Fibroblast of the aortic adventitia (primary cell): ENCODE results near the gene PRKD1. TPM values are rescaled to one million over a fixed set of nuclear protein-coding genes. Genes with fewer than 3 reads are reported as not detected.

Experiments
- DNase-seq: peaks from one replicate; pipeline ENCODE4 v3.0.0-alpha.2; 2010; ENCODE audit warnings: low read depth
- H3K4me3 ChIP-seq: 2 replicates; pipeline ENCODE4 v1.5.1; 2011; ENCODE audit warnings: low read depth, mild to moderate bottlenecking, control low read depth, low read length, moderate library complexity
- total RNA-seq: library from RNA; depleted of rRNA; stranded (reverse); fragments of >200 nt; gene quantifications from 2 replicates; pipeline ENCODE4 v1.2.3, GENCODE V29; 2012; ENCODE audit warnings: low replicate concordance
- TF ChIP-seq, protein P1 (sequence below): IDR thresholded peaks from 2 replicates; pipeline ENCODE4 v1.5.1; 2011; ENCODE audit warnings: mild to moderate bottlenecking, low read length, control low read depth, inconsistent platforms; ENCODE audit not compliant: insufficient read depth

The PRKD1 gene
- total RNA-seq, 1 donor, result 11.5 TPM

DNA sequence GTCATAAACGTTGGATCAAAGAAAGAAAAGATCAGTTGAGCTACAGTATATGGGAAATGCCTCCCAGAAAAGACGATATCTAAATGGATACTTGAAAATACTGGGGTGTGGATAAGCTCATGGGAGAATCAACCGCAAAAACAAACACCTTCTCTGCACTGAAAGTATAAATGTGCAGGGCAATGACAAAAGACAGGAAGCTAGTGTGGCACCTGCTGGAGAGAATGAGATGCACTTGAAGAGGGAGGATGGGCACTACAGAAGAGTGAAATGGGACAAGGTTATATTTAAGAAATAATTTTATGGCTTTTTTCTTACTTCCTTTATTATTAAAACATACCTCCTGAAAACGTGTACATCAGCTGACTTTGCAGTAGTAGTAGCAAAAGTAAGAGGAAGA, 153.7 kb downstream of the PRKD1 start:
- TF ChIP-seq, protein P1, sequence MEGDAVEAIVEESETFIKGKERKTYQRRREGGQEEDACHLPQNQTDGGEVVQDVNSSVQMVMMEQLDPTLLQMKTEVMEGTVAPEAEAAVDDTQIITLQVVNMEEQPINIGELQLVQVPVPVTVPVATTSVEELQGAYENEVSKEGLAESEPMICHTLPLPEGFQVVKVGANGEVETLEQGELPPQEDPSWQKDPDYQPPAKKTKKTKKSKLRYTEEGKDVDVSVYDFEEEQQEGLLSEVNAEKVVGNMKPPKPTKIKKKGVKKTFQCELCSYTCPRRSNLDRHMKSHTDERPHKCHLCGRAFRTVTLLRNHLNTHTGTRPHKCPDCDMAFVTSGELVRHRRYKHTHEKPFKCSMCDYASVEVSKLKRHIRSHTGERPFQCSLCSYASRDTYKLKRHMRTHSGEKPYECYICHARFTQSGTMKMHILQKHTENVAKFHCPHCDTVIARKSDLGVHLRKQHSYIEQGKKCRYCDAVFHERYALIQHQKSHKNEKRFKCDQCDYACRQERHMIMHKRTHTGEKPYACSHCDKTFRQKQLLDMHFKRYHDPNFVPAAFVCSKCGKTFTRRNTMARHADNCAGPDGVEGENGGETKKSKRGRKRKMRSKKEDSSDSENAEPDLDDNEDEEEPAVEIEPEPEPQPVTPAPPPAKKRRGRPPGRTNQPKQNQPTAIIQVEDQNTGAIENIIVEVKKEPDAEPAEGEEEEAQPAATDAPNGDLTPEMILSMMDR, result no peak
- DNase-seq, result no peak
- no peak overlapping the region for H3K4me3 ChIP-seq

DNA sequence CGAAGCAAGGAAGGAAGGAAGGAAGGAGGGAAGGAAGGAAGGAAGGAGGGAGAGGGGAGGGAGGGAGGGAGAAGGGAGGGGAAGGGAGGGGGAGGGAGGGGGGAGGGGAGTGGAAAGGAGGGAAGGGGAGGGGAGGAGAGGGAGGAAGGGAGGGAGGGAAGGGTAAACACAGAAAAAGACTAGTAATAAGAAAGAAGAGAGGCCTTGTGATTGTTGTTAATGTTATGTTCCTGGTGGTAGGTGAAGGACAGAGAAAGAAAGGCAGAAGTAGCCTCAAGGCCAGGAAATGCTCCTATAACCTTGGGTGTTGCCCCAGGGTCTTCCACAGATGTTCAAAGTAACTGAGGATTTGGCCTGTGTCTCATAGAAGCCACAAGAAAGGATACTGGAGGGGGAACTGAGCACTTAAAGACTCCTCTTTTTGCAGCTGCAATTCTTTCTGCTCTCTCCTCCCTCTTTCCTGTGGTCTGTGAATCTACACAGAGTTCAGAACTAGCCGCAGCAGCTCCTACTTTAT, 164.2 kb downstream of the PRKD1 start:
- no peak for DNase-seq
- no peak overlapping the region for H3K4me3 ChIP-seq
- TF ChIP-seq, protein P1, result no peak

DNA sequence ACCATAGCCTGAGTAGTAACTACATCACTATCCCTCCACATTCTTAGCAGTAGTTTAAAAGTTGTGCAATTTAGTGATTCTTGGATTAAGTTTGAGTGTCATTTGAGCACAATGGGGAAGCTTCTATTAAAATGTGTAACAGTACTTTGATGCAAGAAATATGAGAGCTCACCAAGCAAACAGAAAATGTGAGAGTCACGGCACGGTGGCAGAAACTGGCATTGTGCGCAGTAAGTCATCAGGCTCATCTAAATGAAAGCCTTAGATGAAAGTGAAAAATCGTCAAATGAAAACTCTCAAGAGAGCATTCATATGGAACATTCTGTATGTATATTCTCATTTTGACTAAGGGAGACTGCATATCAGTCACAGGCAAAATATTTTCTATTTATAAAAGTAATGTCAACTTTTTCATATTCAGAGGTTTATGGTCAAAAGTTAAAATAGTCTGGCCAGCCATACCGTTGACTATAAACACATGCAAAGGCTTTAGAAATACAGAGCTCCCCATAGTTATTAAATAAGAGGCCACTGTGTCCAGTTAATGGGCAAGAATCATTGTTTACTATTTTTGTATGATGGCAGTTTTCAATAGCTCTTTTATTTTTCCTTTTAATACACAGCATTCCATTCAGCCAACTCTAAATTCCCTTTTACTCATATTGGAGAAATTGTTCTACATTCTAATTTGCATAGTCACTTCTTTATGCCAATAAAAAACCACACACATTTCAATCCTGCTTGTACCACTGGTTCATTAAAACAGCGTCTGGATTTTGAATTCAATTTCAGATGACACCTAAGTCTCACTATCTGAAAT, 167.9 kb downstream of the PRKD1 start:
- TF ChIP-seq, protein P1, result no peak
- no peak overlapping the region for H3K4me3 ChIP-seq
- no peak for DNase-seq

DNA sequence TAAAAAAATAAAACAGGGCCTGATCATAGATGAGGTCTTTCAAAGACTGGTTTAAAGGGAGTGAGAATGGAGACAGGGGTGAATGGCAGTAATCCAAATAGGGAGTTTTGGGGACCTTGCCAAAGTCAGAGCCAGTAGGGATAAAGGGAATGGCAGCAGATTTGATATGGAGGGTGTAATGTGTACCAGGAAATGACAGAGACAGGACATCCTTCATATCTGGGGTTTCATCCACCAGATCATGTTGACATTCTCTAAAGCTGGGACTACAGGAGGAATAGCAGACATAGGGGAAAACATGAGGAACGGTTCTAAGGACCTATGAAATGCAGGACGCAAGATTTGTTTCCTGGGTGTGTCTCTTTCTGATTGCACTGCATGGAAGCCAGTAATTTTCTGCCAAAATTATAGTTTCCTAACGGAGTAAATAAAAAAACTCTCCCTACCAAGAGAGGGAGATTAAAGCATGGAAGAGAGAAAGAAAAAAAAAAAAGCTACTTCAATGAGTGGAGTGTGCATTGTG, 169.9 kb downstream of the PRKD1 start:
- no peak overlapping the region for H3K4me3 ChIP-seq
- TF ChIP-seq, protein P1, result no peak
- no peak for DNase-seq

DNA sequence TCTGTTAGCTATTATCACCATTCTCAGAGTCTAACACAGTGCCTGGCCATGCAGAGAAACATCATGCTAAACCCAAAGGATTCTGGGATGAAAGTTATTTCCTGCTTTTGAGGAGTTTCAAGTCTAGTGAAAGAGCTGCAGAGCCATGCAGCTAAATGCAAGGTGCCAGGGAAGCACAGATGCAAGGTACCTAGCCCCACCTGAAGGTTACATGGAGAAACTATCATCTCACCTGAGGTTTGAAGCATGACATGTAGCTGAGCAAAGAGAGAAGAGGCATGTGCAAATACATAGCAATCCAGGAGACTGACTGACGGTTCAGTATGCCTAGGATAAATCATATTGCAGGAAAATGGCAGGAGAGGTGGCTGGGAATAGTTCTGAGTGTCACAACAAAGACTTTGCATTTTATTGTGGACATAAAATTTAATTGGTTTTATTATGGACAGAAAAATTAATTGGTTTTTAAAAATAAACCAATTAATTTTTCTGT, 170.4 kb downstream of the PRKD1 start:
- H3K4me3 ChIP-seq, result no peak overlapping the region
- DNase-seq, result no peak
- TF ChIP-seq, protein P1, result no peak

DNA sequence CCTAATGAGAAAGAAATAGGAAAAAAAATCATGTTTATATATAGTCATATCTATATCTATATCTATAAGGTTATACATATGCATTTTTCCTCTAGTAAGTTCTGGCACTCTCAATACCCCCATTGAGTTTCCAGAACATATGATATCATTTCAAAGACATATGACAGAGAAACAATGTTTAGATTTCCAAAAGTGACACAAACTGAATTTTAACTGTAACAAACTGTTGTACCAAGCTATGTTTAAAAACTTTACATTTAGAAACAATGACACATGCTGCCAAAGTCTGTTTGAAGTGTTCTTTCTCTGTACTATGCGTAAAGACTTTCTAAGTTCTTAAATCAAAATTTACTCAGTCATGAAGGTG, 171.6 kb downstream of the PRKD1 start:
- DNase-seq, result no peak
- no peak overlapping the region for H3K4me3 ChIP-seq
- TF ChIP-seq, protein P1, result no peak
